Astrocyte (in vitro differentiated cells and primary cell): ENCODE data around the gene TCP11L1. TPM values are rescaled to one million over a fixed set of nuclear protein-coding genes. Genes with fewer than 3 reads are reported as not detected.

Experiments used
- DNase-seq: peaks from one replicate; pipeline ENCODE4 v3.0.0-alpha.2; 2010; ENCODE audit warnings: low read depth
- FAIRE-seq: peaks from 2 replicates; lab custom pipeline; 2011; peaks lifted over from hg19 to GRCh38; lab: Jason Lieb, UNC
- H2AFZ ChIP-seq: 2 replicates; pipeline ENCODE4 v1.6.0; 2012; ENCODE audit warnings: low read depth, low read length, inconsistent platforms
- H3K27ac ChIP-seq: 2 replicates; pipeline ENCODE4 v1.5.1; 2011; ENCODE audit warnings: low read depth, low read length, inconsistent platforms
- H3K27me3 ChIP-seq: 2 replicates; pipeline ENCODE4 v1.6.0; 2011; ENCODE audit warnings: low read length, inconsistent platforms; ENCODE audit not compliant: insufficient read depth
- H3K36me3 ChIP-seq: 2 replicates; pipeline ENCODE4 v1.5.1; 2011; ENCODE audit warnings: low read length, inconsistent platforms; ENCODE audit not compliant: insufficient read depth
- H3K4me1 ChIP-seq: 2 replicates; pipeline ENCODE4 v1.5.1; 2011; ENCODE audit warnings: low read length, inconsistent platforms; ENCODE audit not compliant: insufficient read depth
- H3K4me2 ChIP-seq: 2 replicates; pipeline ENCODE4 v1.6.0; 2012; ENCODE audit warnings: low read length, inconsistent platforms
- H3K4me3 ChIP-seq: 2 replicates; pipeline ENCODE4 v1.5.1; 2011; ENCODE audit warnings: low read depth, mild to moderate bottlenecking, low read length, inconsistent platforms; ENCODE audit not compliant: insufficient read depth
- H3K79me2 ChIP-seq: 2 replicates; pipeline ENCODE4 v1.6.0; 2012; ENCODE audit warnings: mild to moderate bottlenecking, low read length, inconsistent platforms; ENCODE audit not compliant: insufficient read depth
- H3K9ac ChIP-seq: 2 replicates; pipeline ENCODE4 v1.6.0; 2012; ENCODE audit warnings: mild to moderate bottlenecking, low read length, inconsistent platforms
- H3K9me3 ChIP-seq: 2 replicates; pipeline ENCODE4 v1.5.1; 2012; ENCODE audit warnings: low read depth, mild to moderate bottlenecking, low read length, inconsistent platforms; ENCODE audit not compliant: insufficient read depth
- H4K20me1 ChIP-seq: 2 replicates; pipeline ENCODE4 v1.6.0; 2012; ENCODE audit warnings: low read length, inconsistent platforms; ENCODE audit not compliant: insufficient read depth
- H3K27ac Mint-ChIP-seq: one replicate; pipeline ENCODE4 v1.8.0; 2021; ENCODE audit warnings: mild to moderate bottlenecking, mixed read lengths; ENCODE audit not compliant: unreplicated experiment
- H3K27me3 Mint-ChIP-seq: one replicate; pipeline ENCODE4 v1.8.0; 2021; ENCODE audit warnings: low read depth, mixed read lengths; ENCODE audit not compliant: unreplicated experiment
- H3K36me3 Mint-ChIP-seq: one replicate; pipeline ENCODE4 v1.8.0; 2021; ENCODE audit warnings: low read depth, mixed read lengths; ENCODE audit not compliant: unreplicated experiment
- H3K4me1 Mint-ChIP-seq: one replicate; pipeline ENCODE4 v1.8.0; 2021; ENCODE audit warnings: low read depth, mixed read lengths; ENCODE audit not compliant: unreplicated experiment
- H3K4me3 Mint-ChIP-seq: one replicate; pipeline ENCODE4 v1.8.0; 2021; ENCODE audit warnings: mild to moderate bottlenecking, moderate library complexity, mixed read lengths; ENCODE audit not compliant: unreplicated experiment
- H3K9me3 Mint-ChIP-seq: one replicate; pipeline ENCODE4 v1.8.0; 2021; ENCODE audit warnings: mild to moderate bottlenecking, mixed read lengths; ENCODE audit not compliant: unreplicated experiment
- EZH2 ChIP-seq: IDR thresholded peaks from 2 replicates; pipeline ENCODE4 v1.6.1; 2012; ENCODE audit warnings: mild to moderate bottlenecking, low read length, inconsistent platforms; ENCODE audit not compliant: insufficient read depth
- total RNA-seq: library from RNA; stranded (reverse); gene quantifications from 2 replicates; pipeline ENCODE4 v1.2.1, GENCODE V29; 2021
- TF ChIP-seq, protein P1 (sequence below): IDR thresholded peaks from 2 replicates; pipeline ENCODE4 v1.5.1; 2011; ENCODE audit warnings: low read depth, mild to moderate bottlenecking, inconsistent platforms, low read length, moderate library complexity; ENCODE audit not compliant: insufficient read depth

TCP11L1 gene
- total RNA-seq, 1 donor from 2014 or later: 28.8 TPM

- H4K20me1 ChIP-seq: no peaks in the 10 kb centered on the region
- no peak overlapping the region for H3K4me3 ChIP-seq
- H3K27me3 Mint-ChIP-seq: no peaks in the 10 kb centered on the region
- FAIRE-seq: no peak
- TF ChIP-seq, protein P1, sequence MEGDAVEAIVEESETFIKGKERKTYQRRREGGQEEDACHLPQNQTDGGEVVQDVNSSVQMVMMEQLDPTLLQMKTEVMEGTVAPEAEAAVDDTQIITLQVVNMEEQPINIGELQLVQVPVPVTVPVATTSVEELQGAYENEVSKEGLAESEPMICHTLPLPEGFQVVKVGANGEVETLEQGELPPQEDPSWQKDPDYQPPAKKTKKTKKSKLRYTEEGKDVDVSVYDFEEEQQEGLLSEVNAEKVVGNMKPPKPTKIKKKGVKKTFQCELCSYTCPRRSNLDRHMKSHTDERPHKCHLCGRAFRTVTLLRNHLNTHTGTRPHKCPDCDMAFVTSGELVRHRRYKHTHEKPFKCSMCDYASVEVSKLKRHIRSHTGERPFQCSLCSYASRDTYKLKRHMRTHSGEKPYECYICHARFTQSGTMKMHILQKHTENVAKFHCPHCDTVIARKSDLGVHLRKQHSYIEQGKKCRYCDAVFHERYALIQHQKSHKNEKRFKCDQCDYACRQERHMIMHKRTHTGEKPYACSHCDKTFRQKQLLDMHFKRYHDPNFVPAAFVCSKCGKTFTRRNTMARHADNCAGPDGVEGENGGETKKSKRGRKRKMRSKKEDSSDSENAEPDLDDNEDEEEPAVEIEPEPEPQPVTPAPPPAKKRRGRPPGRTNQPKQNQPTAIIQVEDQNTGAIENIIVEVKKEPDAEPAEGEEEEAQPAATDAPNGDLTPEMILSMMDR: no peak
- no peak for TF ChIP-seq EZH2
- no peaks in the 10 kb centered on the region for H3K4me1 Mint-ChIP-seq
- H3K4me3 Mint-ChIP-seq: no peak overlapping the region
- no peaks in the 10 kb centered on the region for H3K27me3 ChIP-seq
- peaks cover 31% of the 10 kb centered on the region for H3K36me3 ChIP-seq
- H2AFZ ChIP-seq: no peak overlapping the region
- no peaks in the 10 kb centered on the region for H3K9me3 ChIP-seq
- H3K9ac ChIP-seq: no peak overlapping the region
- no peaks in the 10 kb centered on the region for H3K9me3 Mint-ChIP-seq
- DNase-seq: no peak
- H3K27ac Mint-ChIP-seq: no peak overlapping the region
- H3K4me1 ChIP-seq: no peaks in the 10 kb centered on the region
- H3K79me2 ChIP-seq: no peaks in the 10 kb centered on the region
- H3K36me3 Mint-ChIP-seq: peaks cover 8% of the 10 kb centered on the region
- H3K4me2 ChIP-seq: no peak overlapping the region
- no peak overlapping the region for H3K27ac ChIP-seq
Measured at GRCh38 chr11:33103836-33104235, 64.5 kb downstream of the TCP11L1 start.

DNA sequence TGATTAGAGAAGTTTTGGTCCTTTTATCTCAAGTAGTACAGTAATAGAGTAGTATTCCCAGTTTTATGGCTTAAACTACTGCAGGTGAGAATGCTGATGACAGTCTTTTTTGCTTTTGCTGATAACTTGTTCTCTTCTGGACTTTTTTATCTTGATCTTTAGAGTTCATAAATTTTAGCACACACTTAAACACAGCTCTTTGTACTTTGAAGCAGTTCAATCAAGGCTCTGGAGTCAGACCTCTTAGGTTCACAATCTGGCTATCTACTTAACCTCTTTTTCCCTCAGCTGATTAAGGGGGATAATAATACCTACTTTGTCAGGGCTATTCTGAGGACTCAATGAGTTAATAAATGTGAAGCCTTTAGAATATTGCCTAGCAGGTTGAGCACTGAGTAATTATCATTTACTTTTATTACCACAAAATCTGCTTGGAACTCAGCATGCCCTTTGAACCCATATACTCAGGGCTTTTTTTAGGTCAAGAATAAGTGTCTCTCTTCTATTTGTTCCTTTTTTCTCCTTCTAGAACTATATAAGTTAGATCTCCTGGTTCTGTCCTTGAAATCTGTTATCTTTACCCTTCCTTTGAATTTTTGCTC lies 70.0 kb downstream of the TCP11L1 start:
- Mint-ChIP-seq H3K4me1 (no peaks in the 10 kb centered on the region), H3K4me3 (no peak overlapping the region), H3K27me3 (no peaks in the 10 kb centered on the region), H3K27ac (no peak overlapping the region), H3K36me3 (peaks cover 2% of the 10 kb centered on the region), H3K9me3 (no peaks in the 10 kb centered on the region)
- no peak overlapping the region for H3K9ac ChIP-seq
- peaks cover 3% of the 10 kb centered on the region for H3K36me3 ChIP-seq
- H3K27ac ChIP-seq: no peak overlapping the region
- no peaks in the 10 kb centered on the region for H3K27me3 ChIP-seq
- H3K4me1 ChIP-seq: no peaks in the 10 kb centered on the region
- FAIRE-seq: no peak
- no peak overlapping the region for H3K4me2 ChIP-seq
- no peaks in the 10 kb centered on the region for H3K79me2 ChIP-seq
- no peak for DNase-seq
- no peak overlapping the region for H2AFZ ChIP-seq
- no peak overlapping the region for H3K4me3 ChIP-seq
- TF ChIP-seq, protein P1: no peak
- no peak for TF ChIP-seq EZH2
- H4K20me1 ChIP-seq: no peaks in the 10 kb centered on the region
- no peaks in the 10 kb centered on the region for H3K9me3 ChIP-seq

DNA sequence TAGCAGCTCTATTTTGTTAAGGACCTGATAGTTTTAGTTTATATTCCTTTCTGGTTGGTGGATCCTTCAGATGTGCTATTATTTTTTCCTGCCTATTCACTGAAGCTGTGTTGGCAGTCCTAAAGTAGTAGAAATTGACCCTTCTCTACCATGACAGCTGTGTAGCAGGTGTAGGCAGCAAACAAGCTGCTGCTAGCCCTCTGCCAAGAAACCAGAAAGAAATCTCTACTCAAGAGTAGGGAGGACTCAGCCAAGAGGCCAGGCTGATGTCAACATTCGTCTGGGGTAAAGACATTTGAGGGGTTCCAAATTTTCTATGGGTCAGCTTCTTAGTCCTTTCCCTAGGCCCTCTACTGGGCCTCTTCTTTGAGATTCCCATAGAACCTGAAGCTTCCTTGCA lies 70.7 kb downstream of the TCP11L1 start:
- no peaks in the 10 kb centered on the region for H3K27me3 ChIP-seq
- no peak overlapping the region for H3K27ac ChIP-seq
- H3K9me3 Mint-ChIP-seq: no peaks in the 10 kb centered on the region
- peaks cover 3% of the 10 kb centered on the region for H3K36me3 ChIP-seq
- no peak overlapping the region for H3K4me3 Mint-ChIP-seq
- no peak for TF ChIP-seq EZH2
- TF ChIP-seq, protein P1: no peak
- no peak for DNase-seq
- no peaks in the 10 kb centered on the region for H3K9me3 ChIP-seq
- H3K27ac Mint-ChIP-seq: no peak overlapping the region
- H4K20me1 ChIP-seq: no peaks in the 10 kb centered on the region
- H3K79me2 ChIP-seq: no peaks in the 10 kb centered on the region
- H3K9ac ChIP-seq: no peak overlapping the region
- H3K4me2 ChIP-seq: no peak overlapping the region
- no peak overlapping the region for H3K4me3 ChIP-seq
- H3K36me3 Mint-ChIP-seq: peaks cover 2% of the 10 kb centered on the region
- H3K4me1 ChIP-seq: no peaks in the 10 kb centered on the region
- H3K27me3 Mint-ChIP-seq: no peaks in the 10 kb centered on the region
- no peaks in the 10 kb centered on the region for H3K4me1 Mint-ChIP-seq
- H2AFZ ChIP-seq: no peak overlapping the region
- no peak for FAIRE-seq
